HepG2 (cell line): ENCODE data around the gene GRIN2D.

Experiments used
- CREM ChIP-seq, 2 experiments: sonication (generic) in 1 of 2; formaldehyde crosslinking in 1 of 2; IDR thresholded peaks; 2 replicates each; pipeline versions ENCODE4 v1.4.0 to v1.6.1; 2016 to 2020; ENCODE audit warnings: antibody characterized with exemption in 1 of 2, mild to moderate bottlenecking in 1 of 2, missing genetic modification reagents in 1 of 2
- MXD4 ChIP-seq: IDR thresholded peaks from 2 replicates; pipeline ENCODE4 v1.6.1; 2016; ENCODE audit warnings: mild to moderate bottlenecking, missing biosample characterization, missing genetic modification reagents
- SMC3 ChIP-seq: IDR thresholded peaks from 2 replicates; pipeline ENCODE4 v1.6.1; 2011; ENCODE audit warnings: low read length, improper control_type of control experiment
- SUZ12 ChIP-seq: fragments of 150-350 bp; IDR thresholded peaks from 2 replicates; pipeline ENCODE4 v1.6.1; 2014; ENCODE audit warnings: low read depth, low read length
- ZBTB43 ChIP-seq: sonication (generic); formaldehyde crosslinking; conservative IDR thresholded peaks from 2 replicates; pipeline ENCODE4 v1.4.0; 2020; ENCODE audit warnings: missing genetic modification reagents
- ZSCAN25 ChIP-seq: sonication (generic); formaldehyde crosslinking; IDR thresholded peaks from 2 replicates; pipeline ENCODE4 v1.8.0; 2022; ENCODE audit warnings: mild to moderate bottlenecking, missing genetic modification reagents

DNA sequence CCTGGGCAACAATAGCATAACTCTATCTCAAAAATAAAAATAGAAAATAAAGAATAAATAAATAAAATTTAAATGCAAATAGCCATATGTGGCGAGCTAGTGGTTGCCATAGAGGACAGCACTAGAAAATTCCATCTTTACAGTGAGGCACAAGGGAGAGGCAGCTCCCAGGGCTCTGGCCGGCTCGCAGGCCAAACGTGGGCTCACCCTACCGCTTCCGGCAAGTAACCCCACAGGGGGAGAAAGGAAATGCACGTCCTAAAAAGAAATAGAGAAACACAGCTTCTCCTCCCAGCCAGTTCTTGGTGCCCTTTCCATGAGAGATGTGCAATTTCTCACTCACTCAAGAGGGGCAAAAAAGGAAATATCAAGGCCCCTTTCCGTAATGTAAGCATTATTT, 39.9 kb downstream of the GRIN2D start:
- no peak for TF ChIP-seq CREM (IDR thresholded peaks at IDR 0.05)
- no peak for TF ChIP-seq CREM (CRISPR knock-in tag; IDR thresholded peaks at IDR 0.05)
- no peak for TF ChIP-seq SMC3
- no peak for TF ChIP-seq MXD4 (CRISPR knock-in tag)
- TF ChIP-seq ZSCAN25 = no peak
- TF ChIP-seq ZBTB43 (CRISPR knock-in tag) = no peak
- no peak for TF ChIP-seq SUZ12
